Measurements from ENCODE around the gene TCF12. TPM values are rescaled to one million over a fixed set of nuclear protein-coding genes. Genes with fewer than 3 reads are reported as not detected.

Gene TCF12
- total RNA-seq, 4 donors from 2014 or later, result 93.9 to 165 (median 111) TPM

DNA sequence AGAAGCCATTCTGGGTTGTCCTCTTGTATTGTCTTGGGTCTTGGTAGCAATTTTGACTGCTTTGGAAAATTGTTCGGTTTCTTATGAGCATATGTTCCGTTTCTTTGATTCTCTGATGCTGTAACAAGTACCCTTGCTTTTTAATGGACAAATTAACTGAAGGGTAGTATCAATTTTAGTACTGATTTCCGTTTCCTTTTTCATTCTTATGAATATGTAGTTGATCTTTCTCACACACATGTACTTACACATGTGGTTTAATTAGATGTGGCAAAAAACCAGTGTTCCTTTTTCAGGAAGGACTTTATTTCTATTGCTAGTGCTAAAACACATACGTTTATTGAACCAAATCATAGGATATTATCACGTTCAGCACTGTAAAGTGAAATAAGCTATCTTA lies 119.1 kb downstream of the TCF12 start:
- TF ChIP-seq CTCF (IDR thresholded peaks at IDR 0.05), result no peak
- ATAC-seq (ENCODE audit: low FRiP score) (no peak), DNase-seq (ENCODE audit: low spot score) (no peak)

DNA sequence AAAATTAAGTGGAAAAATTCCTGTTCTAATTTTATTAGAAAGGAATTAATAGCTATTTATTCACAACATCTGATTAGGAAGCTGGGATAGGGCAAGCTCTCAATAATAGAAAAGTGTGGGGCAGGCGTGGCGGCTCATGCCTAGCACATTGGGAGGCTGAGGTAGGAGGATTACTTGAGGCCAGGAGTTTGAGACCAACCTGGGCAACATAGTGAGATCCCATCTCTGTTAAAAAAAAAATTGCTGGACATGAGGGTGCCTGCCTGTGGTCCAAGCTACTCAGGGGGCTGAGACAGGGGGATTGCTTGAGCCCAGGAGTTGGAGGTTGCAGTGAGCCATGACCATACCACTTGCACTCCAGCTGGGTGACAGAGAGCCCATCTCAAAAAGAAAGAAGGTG lies 119.6 kb downstream of the TCF12 start:
- DNase-seq (ENCODE audit: low spot score) (no peak), ATAC-seq (ENCODE audit: low FRiP score) (no peak)
- TF ChIP-seq CTCF (IDR thresholded peaks at IDR 0.05), result no peak

DNA sequence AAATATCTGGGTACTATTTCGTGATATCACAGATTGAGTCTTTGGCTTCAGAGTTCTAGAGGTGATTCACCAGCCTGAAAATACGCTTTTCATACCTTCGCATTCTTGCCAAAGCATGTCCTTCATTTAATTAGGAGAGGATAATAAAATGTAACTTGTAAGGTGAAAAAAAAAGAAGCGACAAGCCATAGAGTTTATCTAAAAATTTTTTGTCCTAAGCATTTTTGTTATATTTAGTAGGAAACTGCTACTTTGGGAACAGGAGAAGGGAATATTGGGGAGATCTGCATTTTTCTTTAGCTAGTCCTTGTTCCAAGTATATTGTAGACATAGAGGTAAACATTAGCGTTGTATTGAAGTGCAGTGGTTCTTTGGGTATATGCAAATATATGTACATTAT lies 120.1 kb downstream of the TCF12 start:
- ATAC-seq (ENCODE audit: low FRiP score), result no peak
- no peak for TF ChIP-seq CTCF (IDR thresholded peaks at IDR 0.05)

DNA sequence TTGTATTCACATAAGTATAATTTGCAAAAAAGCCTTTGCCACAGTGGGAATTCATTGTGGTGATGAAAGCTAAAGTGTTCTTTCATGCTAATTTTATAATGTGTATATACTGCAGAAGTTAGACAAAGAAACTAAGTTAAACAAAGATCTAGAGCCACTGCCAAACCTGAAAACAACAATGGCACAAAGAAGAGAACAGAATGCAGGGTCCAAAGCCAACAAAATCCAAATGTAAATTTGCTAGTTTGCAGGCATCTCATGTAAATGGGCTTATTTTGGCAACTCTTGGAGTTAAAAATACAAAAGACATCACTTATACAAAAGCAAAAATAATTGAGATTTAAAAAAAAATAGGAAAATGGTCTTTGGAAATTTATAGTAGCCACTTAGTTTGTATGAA lies 123.0 kb downstream of the TCF12 start:
- no peak for TF ChIP-seq CTCF (IDR thresholded peaks at IDR 0.05)
- DNase-seq (ENCODE audit: low spot score) (no peak), ATAC-seq (ENCODE audit: low FRiP score) (no peak)

More for the DNA sequence above, 120.1 kb downstream of the TCF12 start:
- no peak for DNase-seq (ENCODE audit: low spot score)

- no peak for ATAC-seq (ENCODE audit: low FRiP score)
- TF ChIP-seq CTCF (IDR thresholded peaks at IDR 0.05), result no peak
Observed at GRCh38 chr15:57044072-57044702, 125.7 kb downstream of the TCF12 start.

GRCh38 chr15:57044970-57045369 lies 126.5 kb downstream of the TCF12 start:
- no peak for TF ChIP-seq CTCF (IDR thresholded peaks at IDR 0.05)
- ATAC-seq (ENCODE audit: low FRiP score), result no peak

More at GRCh38 chr15:57044072-57044702, 125.7 kb downstream of the TCF12 start:
- DNase-seq (ENCODE audit: low spot score), result no peak

DNA sequence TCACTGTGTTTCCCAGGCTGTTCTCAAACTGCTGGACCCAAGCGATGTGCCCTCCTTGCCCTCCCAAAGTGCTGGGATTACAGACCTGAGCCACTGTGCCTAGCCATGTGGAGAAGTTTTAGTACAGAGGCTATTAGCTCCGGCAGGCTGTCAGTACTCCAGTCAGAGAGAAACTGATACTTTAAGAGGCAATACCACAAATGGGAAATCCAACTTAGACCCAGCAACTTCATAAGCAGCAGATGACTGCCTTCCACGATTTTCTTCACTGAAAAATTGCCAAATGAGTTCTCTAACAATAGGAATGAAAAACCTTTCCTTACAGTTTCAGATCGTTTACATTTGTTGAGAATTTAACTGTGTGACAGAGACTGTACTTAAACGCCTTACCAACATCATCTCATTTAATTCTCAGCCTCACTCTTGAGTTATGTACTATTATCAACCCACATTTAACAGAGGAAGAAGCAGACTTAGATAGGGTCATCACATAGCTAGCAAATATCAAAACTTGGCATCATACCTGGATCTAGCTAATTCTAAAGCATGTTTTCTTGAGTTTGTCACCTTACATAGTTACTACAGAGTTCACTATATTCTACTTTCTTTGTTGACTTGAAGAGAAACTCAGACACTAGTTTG lies 127.4 kb downstream of the TCF12 start:
- no peak for TF ChIP-seq CTCF (IDR thresholded peaks at IDR 0.05)
- no peak for DNase-seq (ENCODE audit: low spot score)
- no peak for ATAC-seq (ENCODE audit: low FRiP score)

More at GRCh38 chr15:57044970-57045369, 126.5 kb downstream of the TCF12 start:
- no peak for DNase-seq (ENCODE audit: low spot score)
